Measurements from ENCODE around the gene KCNA3. TPM values are rescaled to one million over a fixed set of nuclear protein-coding genes. Genes with fewer than 3 reads are reported as not detected.

Gene KCNA3
- total RNA-seq, 1 experiment from 2014 or later = 1.2 TPM

DNA sequence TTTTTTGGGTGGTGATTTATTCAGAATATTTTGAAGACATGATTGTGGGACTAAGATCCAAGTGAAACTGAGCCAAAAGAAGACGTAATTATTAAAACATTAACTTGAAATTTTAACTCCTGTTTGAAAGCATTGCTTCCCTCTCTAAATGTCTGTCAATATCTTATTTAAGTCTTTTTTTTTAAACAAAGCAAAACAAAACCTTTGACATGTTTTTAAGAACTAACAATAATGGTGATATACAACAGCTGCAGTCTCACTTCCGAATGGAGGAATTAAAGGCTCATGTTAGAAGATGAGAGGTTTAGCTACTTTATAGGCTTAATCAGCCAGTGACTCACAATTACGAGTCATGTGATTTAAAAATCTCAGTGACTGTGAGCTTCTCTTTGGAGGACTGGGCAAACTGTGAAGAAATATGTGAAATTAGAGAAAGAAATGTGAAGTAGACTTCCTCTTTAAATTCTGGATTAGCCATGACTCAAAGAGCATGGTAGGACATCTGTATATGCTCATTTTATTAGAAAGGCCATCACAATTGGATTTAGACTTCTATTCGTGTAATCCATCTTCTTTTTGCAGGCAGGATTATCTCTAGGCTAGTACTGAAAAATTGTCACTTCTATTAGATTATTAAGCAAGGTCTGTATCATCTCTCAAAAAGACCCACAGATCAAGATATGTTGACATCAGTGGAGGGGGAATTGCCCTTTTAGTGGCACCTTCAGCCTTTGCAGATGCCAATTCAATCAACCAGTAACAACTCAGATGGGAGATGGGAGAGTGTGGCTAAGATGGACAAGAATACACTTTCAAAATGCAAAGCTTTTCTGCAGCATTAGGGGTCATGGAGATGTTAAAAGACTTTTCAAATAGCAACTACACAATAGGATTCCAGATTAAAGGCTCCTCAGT is 28.7 kb downstream of the KCNA3 start (continued):
- TF ChIP-seq, protein P1, sequence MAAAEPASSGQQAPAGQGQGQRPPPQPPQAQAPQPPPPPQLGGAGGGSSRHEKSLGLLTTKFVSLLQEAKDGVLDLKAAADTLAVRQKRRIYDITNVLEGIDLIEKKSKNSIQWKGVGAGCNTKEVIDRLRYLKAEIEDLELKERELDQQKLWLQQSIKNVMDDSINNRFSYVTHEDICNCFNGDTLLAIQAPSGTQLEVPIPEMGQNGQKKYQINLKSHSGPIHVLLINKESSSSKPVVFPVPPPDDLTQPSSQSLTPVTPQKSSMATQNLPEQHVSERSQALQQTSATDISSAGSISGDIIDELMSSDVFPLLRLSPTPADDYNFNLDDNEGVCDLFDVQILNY (CRISPR knock-in tag; IDR thresholded peaks at IDR 0.05) = no peak

DNA sequence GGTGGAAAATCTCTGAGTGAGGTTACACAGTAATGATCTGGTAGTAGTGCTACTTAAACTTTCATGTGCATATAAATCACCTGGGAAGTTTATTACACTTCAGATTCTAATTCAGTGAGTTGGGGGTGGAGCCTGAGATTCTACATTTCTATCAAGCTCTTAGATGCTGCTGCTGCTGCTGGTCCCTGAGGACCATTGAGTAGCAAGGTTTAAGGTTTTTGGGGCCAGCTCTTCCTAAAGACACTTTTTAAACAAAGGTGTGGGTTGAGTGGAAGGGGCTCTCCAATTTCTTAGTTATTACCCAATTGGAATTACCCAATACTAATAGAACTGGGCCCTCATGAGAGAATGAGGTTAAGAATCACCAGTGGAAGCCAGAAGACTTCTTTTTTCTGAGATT is 29.5 kb downstream of the KCNA3 start:
- H3K9me3 Mint-ChIP-seq = no peaks in the 10 kb centered on the region
- no peak overlapping the region for H3K27ac Mint-ChIP-seq
- H3K27me3 Mint-ChIP-seq (ENCODE audit: low read depth) = peaks cover 7% of the 10 kb centered on the region; the same call in 1 of the 2 replicates
- no peak overlapping the region for H3K4me3 Mint-ChIP-seq
- no peaks in the 10 kb centered on the region for H3K4me1 Mint-ChIP-seq
- DNase-seq (ENCODE audit: low spot score) (no peak), ATAC-seq (no peak)
- no peaks in the 10 kb centered on the region for H3K36me3 Mint-ChIP-seq
- POLR2A ChIA-PET = no interaction called here
- CTCF ChIA-PET = interaction anchor here (0.8 to 1.8 kb wide), 2 partner anchors 121 to 136 kb away, joined by 5 to 7 read pairs; no protein-coding TSS in a partner anchor
- no peak for TF ChIP-seq FOXK1 (CRISPR knock-in tag; IDR thresholded peaks at IDR 0.05)
- no peak for TF ChIP-seq TP53 (CRISPR knock-in tag; IDR thresholded peaks at IDR 0.05)
- no peak for TF ChIP-seq CREB1 (CRISPR knock-in tag; IDR thresholded peaks at IDR 0.05)
- TF ChIP-seq, protein P2, sequence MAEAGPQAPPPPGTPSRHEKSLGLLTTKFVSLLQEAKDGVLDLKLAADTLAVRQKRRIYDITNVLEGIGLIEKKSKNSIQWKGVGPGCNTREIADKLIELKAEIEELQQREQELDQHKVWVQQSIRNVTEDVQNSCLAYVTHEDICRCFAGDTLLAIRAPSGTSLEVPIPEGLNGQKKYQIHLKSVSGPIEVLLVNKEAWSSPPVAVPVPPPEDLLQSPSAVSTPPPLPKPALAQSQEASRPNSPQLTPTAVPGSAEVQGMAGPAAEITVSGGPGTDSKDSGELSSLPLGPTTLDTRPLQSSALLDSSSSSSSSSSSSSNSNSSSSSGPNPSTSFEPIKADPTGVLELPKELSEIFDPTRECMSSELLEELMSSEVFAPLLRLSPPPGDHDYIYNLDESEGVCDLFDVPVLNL (CRISPR knock-in tag; IDR thresholded peaks at IDR 0.05; ENCODE audit: borderline replicate concordance, low read depth) = no peak
- TF ChIP-seq, protein P3, sequence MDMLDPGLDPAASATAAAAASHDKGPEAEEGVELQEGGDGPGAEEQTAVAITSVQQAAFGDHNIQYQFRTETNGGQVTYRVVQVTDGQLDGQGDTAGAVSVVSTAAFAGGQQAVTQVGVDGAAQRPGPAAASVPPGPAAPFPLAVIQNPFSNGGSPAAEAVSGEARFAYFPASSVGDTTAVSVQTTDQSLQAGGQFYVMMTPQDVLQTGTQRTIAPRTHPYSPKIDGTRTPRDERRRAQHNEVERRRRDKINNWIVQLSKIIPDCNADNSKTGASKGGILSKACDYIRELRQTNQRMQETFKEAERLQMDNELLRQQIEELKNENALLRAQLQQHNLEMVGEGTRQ (CRISPR knock-in tag; IDR thresholded peaks at IDR 0.05) = no peak
- TF ChIP-seq NR3C1 (CRISPR knock-in tag; conservative IDR thresholded peaks at IDR 0.05; ENCODE audit: low read depth) = no peak
- no peak for TF ChIP-seq MYBL2 (CRISPR knock-in tag; IDR thresholded peaks at IDR 0.05)
- TF ChIP-seq, protein P4, sequence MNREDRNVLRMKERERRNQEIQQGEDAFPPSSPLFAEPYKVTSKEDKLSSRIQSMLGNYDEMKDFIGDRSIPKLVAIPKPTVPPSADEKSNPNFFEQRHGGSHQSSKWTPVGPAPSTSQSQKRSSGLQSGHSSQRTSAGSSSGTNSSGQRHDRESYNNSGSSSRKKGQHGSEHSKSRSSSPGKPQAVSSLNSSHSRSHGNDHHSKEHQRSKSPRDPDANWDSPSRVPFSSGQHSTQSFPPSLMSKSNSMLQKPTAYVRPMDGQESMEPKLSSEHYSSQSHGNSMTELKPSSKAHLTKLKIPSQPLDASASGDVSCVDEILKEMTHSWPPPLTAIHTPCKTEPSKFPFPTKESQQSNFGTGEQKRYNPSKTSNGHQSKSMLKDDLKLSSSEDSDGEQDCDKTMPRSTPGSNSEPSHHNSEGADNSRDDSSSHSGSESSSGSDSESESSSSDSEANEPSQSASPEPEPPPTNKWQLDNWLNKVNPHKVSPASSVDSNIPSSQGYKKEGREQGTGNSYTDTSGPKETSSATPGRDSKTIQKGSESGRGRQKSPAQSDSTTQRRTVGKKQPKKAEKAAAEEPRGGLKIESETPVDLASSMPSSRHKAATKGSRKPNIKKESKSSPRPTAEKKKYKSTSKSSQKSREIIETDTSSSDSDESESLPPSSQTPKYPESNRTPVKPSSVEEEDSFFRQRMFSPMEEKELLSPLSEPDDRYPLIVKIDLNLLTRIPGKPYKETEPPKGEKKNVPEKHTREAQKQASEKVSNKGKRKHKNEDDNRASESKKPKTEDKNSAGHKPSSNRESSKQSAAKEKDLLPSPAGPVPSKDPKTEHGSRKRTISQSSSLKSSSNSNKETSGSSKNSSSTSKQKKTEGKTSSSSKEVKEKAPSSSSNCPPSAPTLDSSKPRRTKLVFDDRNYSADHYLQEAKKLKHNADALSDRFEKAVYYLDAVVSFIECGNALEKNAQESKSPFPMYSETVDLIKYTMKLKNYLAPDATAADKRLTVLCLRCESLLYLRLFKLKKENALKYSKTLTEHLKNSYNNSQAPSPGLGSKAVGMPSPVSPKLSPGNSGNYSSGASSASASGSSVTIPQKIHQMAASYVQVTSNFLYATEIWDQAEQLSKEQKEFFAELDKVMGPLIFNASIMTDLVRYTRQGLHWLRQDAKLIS (CRISPR knock-in tag; IDR thresholded peaks at IDR 0.05; ENCODE audit: borderline replicate concordance) = no peak
- TF ChIP-seq, protein P5, sequence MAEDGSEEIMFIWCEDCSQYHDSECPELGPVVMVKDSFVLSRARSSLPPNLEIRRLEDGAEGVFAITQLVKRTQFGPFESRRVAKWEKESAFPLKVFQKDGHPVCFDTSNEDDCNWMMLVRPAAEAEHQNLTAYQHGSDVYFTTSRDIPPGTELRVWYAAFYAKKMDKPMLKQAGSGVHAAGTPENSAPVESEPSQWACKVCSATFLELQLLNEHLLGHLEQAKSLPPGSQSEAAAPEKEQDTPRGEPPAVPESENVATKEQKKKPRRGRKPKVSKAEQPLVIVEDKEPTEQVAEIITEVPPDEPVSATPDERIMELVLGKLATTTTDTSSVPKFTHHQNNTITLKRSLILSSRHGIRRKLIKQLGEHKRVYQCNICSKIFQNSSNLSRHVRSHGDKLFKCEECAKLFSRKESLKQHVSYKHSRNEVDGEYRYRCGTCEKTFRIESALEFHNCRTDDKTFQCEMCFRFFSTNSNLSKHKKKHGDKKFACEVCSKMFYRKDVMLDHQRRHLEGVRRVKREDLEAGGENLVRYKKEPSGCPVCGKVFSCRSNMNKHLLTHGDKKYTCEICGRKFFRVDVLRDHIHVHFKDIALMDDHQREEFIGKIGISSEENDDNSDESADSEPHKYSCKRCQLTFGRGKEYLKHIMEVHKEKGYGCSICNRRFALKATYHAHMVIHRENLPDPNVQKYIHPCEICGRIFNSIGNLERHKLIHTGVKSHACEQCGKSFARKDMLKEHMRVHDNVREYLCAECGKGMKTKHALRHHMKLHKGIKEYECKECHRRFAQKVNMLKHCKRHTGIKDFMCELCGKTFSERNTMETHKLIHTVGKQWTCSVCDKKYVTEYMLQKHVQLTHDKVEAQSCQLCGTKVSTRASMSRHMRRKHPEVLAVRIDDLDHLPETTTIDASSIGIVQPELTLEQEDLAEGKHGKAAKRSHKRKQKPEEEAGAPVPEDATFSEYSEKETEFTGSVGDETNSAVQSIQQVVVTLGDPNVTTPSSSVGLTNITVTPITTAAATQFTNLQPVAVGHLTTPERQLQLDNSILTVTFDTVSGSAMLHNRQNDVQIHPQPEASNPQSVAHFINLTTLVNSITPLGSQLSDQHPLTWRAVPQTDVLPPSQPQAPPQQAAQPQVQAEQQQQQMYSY (CRISPR knock-in tag; IDR thresholded peaks at IDR 0.05) = no peak
- TF ChIP-seq ATF1 (CRISPR knock-in tag; IDR thresholded peaks at IDR 0.05) = no peak
- TF ChIP-seq, protein P6, sequence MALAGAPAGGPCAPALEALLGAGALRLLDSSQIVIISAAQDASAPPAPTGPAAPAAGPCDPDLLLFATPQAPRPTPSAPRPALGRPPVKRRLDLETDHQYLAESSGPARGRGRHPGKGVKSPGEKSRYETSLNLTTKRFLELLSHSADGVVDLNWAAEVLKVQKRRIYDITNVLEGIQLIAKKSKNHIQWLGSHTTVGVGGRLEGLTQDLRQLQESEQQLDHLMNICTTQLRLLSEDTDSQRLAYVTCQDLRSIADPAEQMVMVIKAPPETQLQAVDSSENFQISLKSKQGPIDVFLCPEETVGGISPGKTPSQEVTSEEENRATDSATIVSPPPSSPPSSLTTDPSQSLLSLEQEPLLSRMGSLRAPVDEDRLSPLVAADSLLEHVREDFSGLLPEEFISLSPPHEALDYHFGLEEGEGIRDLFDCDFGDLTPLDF (CRISPR knock-in tag; IDR thresholded peaks at IDR 0.05) = no peak
